ENCODE results near the gene MCM9.
A peak's percentile ranks its signal among the peaks of the same experiment; 100 is the strongest.

MCM9 gene

DNA sequence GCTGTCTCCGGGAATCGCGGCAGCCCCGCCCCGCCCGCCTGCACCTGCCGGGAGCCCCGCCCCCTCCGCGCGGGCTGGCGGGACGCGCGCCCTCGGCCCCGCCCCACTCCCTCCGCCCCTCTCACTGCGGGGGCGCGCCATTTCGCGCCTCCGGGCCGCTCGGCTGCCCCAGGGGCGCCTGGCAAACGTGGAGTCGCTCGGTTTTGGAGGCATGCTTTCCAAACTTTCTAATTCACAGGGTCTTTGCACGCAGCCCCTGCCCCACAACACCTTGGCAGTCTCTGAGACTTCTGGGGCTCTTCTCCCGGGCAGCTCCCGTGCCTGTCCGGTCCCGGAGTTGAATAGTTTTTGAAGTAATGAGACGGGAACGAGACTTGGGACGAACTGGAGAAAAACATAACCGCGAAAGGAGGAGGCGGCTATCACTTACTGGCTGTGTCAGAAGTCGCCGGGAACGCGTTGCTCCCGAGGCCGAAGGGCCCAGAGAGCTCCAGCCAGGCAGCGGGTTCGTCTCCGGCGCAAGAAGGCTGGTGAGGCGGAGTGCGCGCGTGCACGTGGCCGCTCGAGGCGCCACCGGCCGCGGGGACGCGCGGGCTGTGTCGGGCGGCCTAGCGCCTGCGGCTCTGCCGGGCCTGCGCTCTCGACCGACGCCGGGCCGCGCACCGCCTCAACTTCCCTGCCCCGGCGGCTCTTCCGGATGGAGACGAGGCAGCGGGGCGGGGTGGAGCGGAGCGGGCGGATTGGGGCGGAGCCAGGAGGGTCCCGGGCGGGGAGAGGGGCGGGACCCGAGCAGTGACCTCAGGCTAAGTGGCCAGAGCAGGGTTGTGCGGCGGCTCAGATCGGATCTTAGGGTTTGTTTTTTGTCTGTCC lies at the start of gene MCM9:
Gene MCM9 (minus strand): TSS at position 699 of the 870 bp plus-strand sequence. CDS start 3,436 bp downstream, outside the sequence.
- DNase-seq, result peak; percentile 96

DNA sequence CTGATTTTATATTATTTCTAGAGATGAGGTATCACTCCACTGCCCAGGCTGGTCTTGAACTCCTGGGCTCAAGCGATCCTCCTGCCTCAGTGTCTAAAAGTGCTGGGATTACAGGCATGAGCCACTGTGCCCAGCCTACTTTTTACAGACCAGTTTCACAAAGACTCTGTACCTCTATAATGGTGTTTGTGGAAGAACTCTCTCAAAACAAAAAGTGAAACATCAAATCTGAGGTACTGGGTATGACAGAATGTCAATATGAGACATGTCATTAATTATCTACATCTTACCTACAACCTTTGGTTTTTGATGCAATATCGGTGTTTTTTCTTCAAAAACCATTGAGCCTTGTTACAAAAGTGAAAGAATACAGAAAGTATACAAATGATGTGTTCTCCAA lies 49.4 kb upstream of the MCM9 start:
- no peak for DNase-seq

GRCh38 chr6:118982575-118982911 lies 47.6 kb upstream of the MCM9 start:
- DNase-seq, result no peak

DNA sequence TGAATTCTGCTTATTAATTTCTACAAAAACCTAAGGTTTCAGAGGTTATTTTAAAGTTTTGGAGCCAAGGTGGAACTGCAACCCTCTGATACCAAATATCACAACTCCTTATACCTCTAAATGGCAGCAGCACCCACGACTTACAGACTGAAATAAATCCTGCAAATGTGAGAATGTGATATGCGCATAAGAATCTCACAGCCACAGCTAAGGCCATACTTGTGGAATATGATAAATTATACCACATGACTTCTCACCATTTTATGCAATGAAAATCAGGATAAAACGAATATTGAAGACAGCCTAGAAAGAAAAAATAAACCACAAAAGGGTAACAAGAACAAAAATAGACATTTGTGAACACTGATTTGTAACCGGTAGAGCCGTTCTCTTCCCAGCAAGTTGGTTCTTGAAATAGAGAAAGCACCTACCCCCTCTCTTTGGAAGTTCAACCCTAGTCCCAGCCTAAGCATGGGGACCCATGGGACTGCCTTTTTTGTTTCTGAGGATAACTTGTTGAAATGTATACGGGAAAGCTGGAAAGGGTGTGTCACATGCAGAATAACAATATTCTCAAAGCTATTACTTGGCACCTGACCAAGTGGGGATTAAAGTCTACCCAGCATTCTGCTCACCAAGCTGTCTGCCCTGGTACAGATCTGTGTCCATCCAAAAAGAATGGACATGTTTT lies 47.1 kb upstream of the MCM9 start:
- DNase-seq, result no peak

GRCh38 chr6:118980063-118980462 lies 45.1 kb upstream of the MCM9 start:
- no peak for DNase-seq

- DNase-seq, result no peak
Measured at GRCh38 chr6:118974790-118975189, 39.8 kb upstream of the MCM9 start.

- DNase-seq, result no peak
Measured at GRCh38 chr6:118971682-118972081, 36.7 kb upstream of the MCM9 start.

DNA sequence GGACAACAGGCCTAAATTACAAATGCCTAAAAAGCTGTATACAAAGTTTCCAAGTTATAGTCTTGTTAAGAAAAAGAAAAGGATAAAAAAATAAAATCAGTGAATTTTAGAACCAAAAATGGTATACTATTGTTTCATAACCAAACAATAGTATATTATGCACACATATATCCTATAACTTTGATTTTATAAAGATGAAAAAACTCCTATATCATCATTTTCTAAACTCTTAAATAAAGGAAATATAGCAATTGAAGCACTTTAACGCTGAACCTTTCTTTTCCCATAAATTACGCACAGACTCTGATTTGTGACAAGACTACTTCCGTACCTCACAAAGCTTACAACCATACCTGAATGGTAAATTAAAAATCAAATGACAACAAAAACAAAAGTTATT lies 35.9 kb upstream of the MCM9 start:
- no peak for DNase-seq

DNA sequence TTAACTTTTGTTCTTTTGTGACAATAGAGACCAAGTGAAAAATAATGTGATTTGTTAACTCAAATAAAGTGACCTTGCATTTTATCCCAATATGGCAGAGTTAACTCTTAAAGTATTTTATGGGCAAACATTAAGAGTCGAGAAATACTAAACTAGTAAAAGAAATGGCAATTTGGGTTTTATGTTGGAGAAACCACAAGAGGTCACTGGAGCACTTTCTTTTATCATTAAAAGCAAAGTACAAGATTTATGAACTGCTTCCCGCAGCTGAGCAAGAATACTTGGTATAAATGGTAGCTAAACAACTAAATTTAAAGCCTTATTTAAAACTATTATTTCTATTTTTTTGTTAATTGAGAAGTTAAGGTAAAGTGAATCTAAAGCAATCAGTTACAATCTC lies 33.5 kb upstream of the MCM9 start:
- DNase-seq, result no peak

- no peak for DNase-seq
Measured at GRCh38 chr6:118967239-118967638, 32.3 kb upstream of the MCM9 start.

GRCh38 chr6:118965843-118966370 lies 30.9 kb upstream of the MCM9 start:
- no peak for DNase-seq

GRCh38 chr6:118965371-118965770 lies 30.4 kb upstream of the MCM9 start:
- no peak for DNase-seq

DNA sequence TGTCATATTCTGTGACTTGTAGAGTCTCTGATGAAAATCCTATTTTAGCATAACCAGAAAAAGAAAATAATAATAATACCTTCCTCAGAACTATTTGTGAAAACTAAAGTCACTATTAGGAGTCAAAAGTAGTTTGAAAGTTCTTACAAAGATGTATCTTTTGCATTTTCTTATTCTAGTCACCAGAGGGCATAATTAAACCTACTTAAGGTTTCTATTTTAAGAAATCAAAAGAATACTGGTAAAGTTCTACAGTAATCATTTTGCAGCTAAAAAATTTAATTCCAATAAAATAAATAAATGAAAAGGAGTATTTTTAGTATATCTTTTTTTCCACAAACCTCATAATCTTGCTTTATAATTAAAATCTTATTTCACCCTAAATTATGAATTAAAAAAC lies 28.0 kb upstream of the MCM9 start:
- DNase-seq, result no peak

GRCh38 chr6:118959903-118960302 lies 24.9 kb upstream of the MCM9 start:
- peak; percentile 48 for DNase-seq

GRCh38 chr6:118953391-118953790 lies 18.4 kb upstream of the MCM9 start:
- DNase-seq, result no peak

DNA sequence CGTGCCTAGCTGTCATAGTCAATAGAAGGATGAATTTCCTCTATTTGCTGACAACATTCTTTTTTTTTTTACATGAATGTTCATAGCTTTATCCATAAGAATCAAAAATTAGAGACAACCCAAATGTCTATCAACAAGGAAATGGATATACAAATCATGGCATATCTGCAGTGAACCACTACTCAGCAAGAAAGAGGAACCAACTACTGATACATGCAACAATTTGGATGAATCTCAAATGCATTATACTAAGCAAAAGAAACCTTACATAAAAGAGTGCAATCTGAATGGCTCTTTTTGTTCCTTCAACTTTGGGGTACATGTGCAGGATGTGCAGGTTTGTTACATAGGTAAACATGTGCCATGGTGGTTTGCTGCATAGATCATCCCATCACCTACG lies 17.7 kb upstream of the MCM9 start:
- no peak for DNase-seq

DNA sequence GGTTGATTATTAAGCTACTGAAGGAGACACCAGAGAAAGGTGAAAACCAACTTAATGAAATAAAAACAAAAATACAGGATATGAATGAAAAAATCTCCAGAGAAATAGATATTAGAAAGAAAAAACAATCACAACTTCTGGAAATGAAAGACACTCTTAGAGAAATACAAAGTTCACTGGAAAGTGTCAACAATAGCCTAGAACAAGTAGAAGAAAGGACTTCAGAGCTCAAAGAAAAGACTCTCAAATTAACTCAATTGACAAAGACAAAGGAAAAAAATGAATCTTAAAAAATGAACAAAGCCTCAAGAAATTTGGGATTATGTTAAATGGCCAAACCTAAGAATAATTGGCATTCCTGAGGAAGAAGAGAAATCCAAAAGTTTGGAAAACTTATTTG lies 10.3 kb upstream of the MCM9 start:
- no peak for DNase-seq

GRCh38 chr6:118940770-118941169 lies 5.8 kb upstream of the MCM9 start:
- no peak for DNase-seq

DNA sequence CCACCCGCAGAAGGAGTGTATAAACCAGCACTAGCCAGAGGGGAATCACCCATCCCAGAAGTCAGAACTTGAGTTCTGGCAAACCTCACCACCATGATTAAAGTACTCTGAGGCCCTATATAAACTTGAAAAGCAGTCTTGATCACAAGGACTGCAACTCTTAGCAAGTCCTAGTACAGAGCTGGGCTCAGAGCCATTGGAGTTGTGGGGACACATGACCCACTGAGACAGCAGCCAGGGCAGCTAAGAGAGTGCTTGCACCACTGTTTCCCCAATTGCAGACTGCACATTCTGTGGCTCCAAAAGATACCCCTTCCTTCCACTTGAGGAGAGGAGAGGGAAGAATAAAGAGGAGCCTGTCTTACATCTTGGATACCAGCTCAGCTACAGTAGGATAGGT lies 4.7 kb upstream of the MCM9 start:
- DNase-seq, result no peak

GRCh38 chr6:118935978-118936703 lies 1.2 kb upstream of the MCM9 start:
- no peak for DNase-seq

GRCh38 chr6:118935331-118935668 lies 341 bp upstream of the MCM9 start:
- no peak for DNase-seq

GRCh38 chr6:118933855-118934460 lies 1.0 kb downstream of the MCM9 start:
- no peak for DNase-seq

GRCh38 chr6:118932421-118932820 lies 2.5 kb downstream of the MCM9 start:
- DNase-seq, result no peak

Measured in NCI-H345 (cell line).